GM21529 (cell line): Measurements from ENCODE around the gene CRLF2.
A peak's percentile ranks its signal among the peaks of the same experiment; 100 is the strongest.
"Not testable (repeated sequence)": the region's sequence is repeated elsewhere in the genome, so short reads cannot be mapped to it uniquely, and the experiment has no call there.

ENCODE experiments used
- ATAC-seq: cut with Tn5 transposase; IDR thresholded peaks from one replicate; pipeline ENCODE4 v1.9.1; 2021; ENCODE audit not compliant: unreplicated experiment

CRLF2 gene, protein sequence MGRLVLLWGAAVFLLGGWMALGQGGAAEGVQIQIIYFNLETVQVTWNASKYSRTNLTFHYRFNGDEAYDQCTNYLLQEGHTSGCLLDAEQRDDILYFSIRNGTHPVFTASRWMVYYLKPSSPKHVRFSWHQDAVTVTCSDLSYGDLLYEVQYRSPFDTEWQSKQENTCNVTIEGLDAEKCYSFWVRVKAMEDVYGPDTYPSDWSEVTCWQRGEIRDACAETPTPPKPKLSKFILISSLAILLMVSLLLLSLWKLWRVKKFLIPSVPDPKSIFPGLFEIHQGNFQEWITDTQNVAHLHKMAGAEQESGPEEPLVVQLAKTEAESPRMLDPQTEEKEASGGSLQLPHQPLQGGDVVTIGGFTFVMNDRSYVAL

GRCh38 chrX:1212532-1212931 is at the start of gene CRLF2:
TSS of gene CRLF2 (minus strand) at chrX:1212649. CDS start at chrX:1212634, 15 bp downstream.
- peak; percentile 85 for ATAC-seq

DNA sequence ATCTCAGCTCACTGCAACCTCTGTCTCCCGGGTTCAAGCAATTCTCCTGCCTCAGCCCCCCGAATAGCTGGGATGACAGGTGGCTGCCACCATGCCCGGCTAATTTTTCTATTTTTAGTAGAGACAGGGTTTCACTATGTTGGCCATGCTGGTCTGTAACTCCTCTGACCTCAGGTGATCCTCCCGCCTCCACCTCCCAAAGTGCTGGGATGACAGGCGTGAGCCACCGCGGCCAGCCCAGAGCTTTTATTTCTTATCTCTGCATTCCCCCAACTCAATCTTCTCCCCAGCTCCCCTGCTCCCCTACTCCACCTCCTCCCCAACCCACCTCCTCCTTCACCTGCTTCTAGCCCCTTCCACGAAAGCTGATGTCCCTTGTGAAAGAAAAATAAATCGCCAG is 49.3 kb upstream of the CRLF2 start:
- not testable (repeated sequence) for ATAC-seq

GRCh38 chrX:1261285-1261684 is 48.8 kb upstream of the CRLF2 start:
- no peak for ATAC-seq

GRCh38 chrX:1252861-1253260 is 40.4 kb upstream of the CRLF2 start:
- ATAC-seq, result no peak

DNA sequence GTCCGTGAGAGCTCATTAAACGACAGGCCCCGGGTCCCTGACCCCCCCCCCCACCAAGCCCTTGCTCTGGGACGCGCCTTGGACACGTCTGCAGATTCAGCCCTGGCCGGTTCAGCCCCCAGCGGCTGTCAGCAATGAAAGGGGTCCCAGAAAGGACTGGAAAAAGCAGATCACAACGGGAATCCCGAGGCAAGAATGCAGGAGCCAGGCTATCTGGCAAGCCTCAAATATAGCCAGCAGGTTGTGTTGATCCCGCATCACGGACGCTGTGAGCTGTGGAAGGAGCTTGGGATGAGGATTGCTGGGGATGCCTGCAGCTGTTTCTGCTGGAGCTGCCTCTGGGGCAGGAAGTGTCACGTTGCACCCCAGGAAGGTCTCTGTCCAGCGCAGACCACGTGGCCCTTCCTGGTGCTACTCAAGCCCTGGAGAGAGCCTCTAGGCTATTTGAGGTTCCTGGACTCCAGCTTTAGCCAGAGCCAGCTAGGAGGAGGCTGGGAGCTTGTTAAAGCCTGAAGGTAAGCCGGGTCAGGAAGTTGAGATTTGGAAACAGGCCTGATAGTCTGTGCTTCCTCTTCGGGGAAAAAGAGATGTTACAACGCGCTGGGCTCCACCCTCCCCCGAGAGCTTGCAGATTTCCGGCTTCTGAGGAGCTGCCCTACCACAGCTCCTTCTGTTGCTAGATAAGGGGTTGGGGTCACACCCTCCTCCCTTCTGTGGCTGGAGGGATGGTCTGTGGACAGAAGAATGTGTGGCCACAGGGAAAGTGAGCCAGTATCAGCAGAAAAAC is 36.8 kb upstream of the CRLF2 start:
- no peak for ATAC-seq

GRCh38 chrX:1248331-1249061 is 36.0 kb upstream of the CRLF2 start:
- ATAC-seq, result no peak

DNA sequence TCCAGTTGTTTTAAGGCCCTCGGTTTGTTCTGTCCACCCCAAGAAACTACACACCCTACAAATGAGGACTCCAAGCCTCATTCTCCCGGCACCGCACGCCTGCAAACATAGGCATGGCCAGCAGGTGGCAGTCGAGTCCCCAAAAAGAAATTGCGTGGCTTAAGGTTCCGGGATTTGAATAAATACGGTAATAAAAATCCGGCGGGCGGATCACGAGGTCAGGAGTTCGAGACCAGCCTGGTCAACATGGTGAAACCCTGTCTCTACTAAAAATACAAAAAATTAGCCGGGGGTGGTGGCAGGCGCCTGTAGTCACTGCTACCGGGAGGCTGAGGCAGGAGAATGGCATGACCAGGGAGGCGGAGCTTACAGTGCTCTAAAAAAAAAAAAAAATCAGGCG is 34.4 kb upstream of the CRLF2 start:
- peak; percentile 54 for ATAC-seq

DNA sequence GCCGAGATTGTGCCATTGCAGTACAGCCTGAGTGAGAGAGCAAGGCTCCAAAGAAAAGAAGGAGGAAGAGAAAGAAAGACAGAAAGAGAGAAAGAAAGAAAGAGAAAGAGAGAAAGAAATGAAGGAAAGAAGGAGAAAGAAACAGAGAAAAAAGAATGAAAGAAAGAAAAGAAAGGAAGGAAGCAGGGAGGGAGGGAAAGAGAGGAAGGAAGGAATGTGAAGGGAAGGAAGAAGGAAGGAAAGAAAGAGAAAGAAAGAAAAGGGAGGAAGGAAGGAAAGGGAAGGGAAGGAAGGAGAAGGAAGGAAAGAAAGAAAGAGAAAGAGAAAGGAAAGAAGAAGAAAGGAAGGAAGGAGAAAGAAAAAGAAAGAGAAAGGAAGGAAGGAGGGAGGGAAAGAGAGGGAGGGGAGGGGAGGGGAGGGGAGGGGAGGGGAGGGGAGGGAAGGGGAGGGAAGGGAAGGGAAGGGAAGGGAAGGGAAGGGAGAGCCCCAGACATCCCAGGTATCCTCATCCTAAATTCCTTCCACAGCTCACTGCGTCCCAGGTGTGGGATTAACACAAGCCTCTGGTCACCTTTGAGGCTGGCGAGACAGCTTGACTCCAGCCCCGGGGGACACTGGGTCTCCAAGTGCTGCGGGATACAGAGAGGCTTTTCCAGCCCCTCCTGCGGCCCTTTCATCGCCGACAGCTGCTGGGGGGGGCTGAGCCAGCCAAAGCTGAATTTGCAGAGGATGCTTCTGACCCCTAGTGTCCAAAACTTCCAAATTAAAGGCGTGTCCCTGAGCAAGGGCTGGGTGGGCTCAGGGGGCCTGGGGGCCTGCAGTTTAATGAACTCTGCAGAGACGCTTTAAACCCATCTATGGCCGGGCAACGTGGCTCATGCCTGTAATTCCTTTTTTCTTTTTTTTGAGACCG is 32.0 kb upstream of the CRLF2 start:
- ATAC-seq, result no peak

GRCh38 chrX:1242891-1243402 is 30.5 kb upstream of the CRLF2 start:
- no peak for ATAC-seq

DNA sequence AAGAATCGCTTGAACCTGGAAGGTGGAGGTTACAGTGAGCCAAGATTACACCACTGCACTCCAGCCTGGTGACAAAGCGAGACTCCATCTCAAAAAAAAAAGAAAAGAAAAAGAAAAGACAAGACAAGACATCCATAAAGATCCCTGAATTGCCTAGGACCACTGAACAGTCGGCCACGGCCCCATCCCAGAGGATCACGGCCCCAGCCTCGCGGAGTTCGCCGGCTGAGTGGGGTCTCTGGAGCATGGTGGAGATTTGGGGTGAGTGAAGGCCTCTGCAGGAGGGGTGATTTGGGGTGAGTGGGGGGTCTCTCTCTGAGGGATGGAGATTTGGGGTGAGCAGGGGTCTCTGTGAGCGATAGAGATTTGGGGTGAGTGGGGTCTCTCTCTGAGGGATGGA is 28.1 kb upstream of the CRLF2 start:
- not testable (repeated sequence) for ATAC-seq

DNA sequence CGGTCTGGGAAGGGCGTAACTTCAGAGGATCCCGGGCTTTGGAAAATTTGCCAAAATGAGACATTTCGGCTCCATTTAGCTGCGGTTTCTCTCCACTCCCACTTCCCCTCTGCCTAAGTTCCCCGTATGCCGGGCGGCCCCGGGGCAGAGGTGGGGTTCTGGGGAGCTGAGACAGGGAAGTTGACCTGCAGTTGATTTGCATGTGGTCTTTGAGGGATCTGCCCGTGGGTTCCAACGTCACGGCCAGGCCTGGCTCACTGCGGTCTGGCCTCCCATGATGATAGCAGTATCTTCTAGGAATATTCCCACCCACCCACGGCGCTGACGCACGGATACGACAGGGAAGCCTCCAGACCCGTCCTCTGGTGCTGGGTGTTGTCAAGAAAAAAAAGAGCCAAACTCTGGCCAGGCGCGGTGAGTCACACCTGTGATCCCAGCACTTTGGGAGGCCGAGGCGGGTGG is 27.3 kb upstream of the CRLF2 start:
- ATAC-seq, result peak; percentile 82

DNA sequence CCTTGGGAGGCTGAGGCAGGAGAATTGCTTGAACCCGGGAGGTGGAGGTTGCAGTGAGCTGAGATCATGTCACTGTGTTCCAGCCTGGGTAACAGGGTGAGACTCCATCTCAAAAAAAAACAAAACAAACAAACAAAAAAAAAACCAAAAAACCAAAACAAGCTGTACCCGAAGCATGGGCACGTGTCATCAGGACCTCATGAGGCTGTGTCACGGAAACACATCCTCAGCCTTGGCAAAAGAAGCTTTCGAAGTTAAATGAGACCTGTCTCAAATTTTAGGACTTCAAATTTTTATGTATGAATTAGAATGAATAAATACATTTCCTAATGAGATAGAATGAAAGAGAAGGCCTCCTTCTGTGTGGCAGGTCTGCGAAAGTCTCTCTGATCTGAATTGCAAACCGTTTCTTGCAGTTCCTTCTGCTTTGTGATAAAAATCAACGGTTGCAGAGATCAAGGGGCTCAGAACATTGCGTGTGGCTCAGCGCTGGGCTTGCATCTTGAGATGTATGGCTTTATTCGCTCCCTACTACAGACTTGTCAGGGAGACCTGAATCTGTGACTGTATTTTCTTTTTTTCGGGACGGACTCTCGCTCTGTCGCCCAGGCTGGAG is 19.5 kb upstream of the CRLF2 start:
- no peak for ATAC-seq

GRCh38 chrX:1228101-1228500 is 15.7 kb upstream of the CRLF2 start:
- not testable (repeated sequence) for ATAC-seq

GRCh38 chrX:1226249-1226648 is 13.8 kb upstream of the CRLF2 start:
- no peak for ATAC-seq

- ATAC-seq, result no peak
Measured at GRCh38 chrX:1224954-1225353, 12.5 kb upstream of the CRLF2 start.

- no peak for ATAC-seq
Measured at GRCh38 chrX:1223242-1223600, 10.8 kb upstream of the CRLF2 start.

DNA sequence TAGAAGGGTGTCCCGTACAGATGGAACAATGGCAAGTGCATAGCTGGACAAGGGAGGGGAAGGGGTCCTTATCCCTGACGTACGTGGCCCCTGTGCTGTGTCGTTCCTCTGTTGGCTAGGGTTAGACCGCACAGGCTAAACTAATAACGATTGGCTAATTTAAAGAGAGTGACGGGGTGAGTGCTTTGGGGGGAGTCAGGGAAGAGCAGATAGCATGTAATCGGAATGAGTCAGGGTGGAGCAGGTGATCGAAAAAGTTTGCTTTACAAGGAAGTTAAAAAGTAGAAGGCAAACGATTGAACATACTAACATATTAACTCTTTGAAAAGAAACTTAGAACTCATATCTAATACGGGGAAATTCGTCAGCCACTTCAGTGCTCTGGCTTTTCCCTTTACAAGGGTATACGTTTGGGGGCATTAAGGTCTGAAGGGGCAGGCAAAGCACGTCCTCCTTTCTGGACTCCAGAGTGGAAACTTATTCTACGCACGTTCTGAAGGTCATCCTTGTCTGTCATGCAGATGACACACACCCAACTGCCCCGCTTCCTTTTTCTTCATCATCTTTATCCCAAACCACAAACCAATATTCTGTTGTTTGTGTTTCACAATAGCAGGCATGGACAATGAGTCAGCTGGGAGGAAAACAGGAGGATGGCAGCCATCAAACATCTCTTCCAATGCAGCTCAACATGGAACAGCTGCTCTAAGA is 10.2 kb upstream of the CRLF2 start:
- ATAC-seq, result no peak

DNA sequence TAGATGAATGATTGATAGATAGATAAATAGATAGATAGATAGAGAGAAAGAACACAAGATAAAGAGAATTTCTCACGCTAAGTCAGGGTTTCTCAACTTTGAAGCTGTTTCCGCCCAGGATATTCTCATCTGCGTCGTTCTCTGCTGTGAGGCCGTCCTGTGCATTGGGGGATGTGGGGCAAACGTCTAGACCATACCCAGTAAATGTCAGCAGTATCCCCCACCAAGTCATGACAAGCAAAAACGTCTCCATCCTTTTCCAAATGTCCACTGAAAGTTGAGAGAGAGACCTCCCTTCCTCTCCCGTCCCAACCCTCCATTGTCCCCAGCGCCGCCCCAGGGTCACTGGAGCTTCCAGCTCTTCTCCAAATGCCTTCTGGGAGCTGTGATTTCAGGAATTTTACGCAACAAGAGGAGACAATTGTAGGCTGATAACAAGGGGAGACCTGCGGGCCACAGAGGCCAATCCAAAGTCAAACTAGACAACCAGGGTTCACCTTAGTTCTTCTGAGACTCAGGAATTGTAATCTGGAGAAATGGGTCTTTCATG is 8.9 kb upstream of the CRLF2 start:
- no peak for ATAC-seq

DNA sequence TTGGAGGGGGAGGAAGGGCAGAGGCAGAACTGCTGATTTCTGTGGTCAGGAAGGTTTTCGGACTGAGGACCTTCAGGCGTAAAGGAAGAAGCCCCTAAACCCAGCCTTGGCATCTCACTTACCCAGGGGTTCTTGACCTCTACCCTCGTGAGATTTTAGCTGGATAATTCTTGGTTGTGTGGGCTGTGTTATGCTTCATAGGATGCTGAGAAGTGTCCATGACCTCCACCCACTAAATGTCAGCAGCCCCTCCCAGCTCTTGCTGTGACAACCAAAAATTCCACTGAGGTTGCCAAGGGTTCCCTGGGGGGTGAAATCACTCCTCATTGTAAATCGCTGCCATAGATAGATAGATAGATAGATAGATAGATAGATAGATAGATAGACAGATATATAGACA is 5.8 kb upstream of the CRLF2 start:
- ATAC-seq, result no peak
